GM19455 (cell line): ENCODE measurements around the gene GAN.

Experiments
- ATAC-seq: cut with Tn5 transposase; IDR thresholded peaks from one replicate; pipeline ENCODE4 v1.9.1; 2021; ENCODE audit not compliant: unreplicated experiment

Gene GAN

DNA sequence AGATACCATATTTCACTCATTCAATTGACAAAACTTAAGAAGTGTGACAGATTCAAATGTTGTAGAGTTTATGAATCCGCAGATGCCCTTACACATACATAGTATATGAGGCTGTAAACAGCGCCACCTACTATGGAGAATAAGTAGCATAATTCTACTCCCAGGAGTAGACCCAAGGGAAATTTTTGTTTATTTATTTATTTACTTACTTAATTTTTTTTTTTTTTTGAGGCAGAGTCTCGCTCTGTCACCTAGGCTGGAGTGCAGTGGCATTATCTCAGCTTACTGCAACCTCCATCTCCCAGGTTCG, 35.5 kb downstream of the GAN start:
- ATAC-seq, result no peak

DNA sequence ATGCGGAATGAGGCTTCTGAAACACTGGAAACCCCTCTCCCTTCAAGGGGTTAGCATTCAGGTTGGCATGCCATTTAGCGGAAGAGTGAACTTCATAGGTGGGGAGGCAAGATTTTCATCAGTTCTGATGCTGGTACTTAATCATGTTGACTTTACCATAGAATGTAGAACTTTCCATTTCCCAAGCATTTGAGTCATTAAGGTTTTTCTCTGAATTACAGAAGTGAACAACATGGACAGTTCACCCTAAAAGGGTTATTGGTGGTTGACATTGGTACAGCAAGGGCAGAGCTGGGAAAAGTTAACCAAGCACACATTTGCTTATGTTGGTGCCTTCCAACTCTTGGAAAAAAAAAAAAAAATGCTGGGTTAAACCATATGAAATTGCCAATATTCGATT, 39.1 kb downstream of the GAN start:
- no peak for ATAC-seq

- ATAC-seq, result no peak
These were observed 43.0 kb downstream of the GAN start for GRCh38 chr16:81357711-81358260.

DNA sequence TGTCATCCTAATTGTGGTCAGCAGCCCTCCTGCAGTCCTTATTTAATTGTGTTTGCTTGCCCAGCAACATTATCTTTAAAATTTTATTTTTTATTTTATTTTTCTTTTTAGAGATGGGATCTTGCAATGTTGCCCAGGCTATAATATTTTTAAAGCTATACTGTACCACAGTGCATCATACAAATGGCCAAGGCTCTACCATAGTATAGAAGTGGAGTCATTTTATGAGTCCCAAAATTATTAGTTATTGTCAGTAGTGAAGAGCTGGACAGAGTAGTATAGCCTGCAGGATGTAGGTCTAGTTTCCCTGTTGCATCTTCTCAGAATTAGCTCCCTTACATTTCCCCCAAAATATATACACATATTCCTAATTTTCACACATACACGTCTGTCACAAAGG, 44.1 kb downstream of the GAN start:
- ATAC-seq, result no peak

DNA sequence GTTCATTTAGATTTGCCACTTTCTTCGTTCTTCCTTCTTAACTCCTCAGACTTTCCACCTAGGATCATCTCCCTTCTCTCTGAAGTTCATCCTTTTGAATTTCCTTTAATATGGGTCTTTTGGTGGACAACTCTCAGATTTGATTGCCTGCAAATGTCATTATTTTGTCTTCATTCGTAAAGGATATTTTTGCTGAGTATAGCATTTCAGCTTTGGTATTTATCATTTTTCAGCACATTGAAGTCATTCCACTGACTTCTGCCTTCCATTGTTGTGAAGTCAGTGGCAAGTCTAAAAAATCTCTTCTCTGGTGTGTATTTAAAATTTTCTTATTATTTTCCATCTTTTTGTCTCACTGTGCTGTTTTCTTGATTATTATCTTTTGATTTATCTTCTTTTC, 45.4 kb downstream of the GAN start:
- no peak for ATAC-seq

DNA sequence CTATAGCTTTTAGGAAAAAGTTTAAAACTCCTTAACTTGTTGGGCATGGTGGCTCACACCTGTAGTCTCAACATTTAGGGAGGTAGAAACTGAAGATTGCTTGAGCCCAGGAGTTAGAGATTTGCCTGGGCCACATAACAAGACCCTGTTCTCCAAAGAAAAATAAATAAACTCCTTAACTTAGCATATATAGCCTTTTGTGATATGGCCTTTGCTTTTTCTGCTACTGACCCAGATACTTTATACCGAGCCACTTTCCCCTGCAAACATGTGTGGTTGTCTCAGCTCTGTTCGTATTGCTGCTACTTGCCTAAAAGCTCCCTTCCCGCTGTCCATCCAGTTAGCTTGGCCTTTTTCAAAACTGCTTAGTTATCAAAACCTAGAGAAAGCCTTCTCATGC, 51.0 kb downstream of the GAN start:
- no peak for ATAC-seq

DNA sequence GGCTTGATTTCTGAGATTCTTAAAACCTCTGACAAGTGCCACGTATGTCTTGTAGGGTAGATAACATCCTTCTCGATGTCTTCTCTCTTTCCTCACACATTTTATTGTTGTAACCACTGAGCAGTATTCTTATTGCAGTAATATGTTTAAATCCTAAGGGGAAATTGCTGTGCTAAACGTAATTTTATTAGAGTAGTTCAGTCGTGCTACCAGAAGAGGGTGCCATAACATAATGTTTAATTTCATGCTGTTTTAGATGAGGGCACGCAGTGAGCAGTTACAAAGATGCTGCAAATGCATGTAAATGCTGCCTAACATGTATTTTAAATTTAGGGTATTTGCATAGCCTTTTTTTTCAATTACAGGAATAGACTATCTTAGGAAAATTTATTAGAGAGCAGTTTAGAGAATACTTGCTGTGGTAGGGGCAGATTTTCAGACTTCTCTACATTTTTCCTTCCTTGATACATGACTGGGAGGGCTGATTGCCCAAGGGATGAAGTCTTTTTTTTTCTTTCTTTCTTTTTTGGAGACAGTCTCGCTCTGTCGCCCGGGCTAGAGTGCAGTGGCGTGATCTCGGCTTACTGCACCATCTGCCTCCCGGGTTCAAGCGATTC, 51.7 kb downstream of the GAN start:
- ATAC-seq, result no peak

- ATAC-seq, result no peak
These were observed 53.1 kb downstream of the GAN start for GRCh38 chr16:81367821-81368220.

DNA sequence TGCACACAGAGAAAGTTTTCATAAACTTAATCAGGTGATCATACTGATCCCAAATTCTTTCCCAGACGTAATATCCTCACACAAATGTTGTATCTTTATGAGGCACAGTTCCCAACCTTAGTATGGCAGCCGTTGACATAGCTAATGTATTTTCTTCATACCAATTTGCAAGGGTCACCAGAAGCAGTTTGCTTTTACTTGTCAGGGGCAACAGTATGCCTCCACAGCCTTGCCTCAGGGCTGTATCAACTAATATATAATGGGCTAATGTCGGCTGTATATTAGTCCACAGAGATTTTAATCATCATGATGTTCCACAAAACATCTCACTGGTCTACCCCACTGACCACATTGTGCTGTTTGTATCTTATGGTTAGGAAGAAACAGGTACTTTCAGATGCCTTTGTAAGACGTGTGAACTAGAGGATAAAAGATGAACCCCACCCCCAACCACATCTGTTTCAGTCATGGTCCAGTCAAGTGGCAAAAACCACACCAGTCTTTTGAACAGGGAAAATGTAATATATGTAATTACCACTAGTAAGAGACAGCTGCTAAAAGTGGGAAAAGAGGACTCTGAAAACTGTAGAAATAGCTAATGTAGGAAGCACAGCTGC, 55.2 kb downstream of the GAN start:
- no peak for ATAC-seq

DNA sequence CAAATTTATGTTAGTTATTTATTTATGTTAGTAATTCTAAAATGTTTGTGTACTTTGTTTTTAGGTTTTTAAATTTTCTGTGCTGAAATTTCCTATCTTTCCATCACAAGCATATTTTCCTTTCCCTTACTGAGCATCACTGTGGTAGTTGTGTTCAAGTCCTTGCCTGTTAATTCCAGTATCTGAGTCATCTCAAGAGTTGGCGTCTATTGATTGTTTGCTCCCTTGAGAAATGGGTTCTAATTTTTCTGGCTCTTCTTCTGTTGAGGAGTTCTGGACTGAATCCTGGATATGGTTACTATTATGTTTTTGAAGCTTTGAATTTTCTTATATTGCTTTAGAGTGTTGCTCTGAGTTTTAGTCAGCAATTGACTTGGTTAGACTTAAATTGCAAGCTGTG, 56.3 kb downstream of the GAN start:
- no peak for ATAC-seq

- ATAC-seq, result no peak
These were observed 59.8 kb downstream of the GAN start for GRCh38 chr16:81374550-81374949.

DNA sequence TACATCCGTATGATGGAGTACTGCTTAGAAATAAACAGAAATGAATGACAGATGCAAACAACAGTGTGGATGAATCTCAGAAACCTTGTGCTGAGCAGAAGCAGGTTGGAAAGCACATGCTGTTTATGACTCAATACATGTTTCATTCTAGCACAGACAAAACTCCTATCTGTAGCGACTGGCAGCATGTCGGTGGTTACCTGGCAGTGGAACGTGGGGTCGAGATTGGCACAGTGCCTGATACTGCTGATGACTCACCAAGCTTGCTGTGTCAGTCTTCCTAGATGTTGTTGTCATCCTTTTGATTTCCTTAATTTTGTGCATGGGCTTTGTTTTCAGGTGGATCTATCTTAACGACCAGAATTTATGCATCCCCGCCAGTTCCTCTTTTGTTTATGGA, 62.1 kb downstream of the GAN start:
- ATAC-seq, result no peak

GRCh38 chr16:81378049-81378448, 63.3 kb downstream of the GAN start:
- no peak for ATAC-seq

GRCh38 chr16:81380932-81381331, 66.2 kb downstream of the GAN start:
- ATAC-seq, result no peak

- ATAC-seq, result no peak
These were observed 69.2 kb downstream of the GAN start for GRCh38 chr16:81384006-81384405.

DNA sequence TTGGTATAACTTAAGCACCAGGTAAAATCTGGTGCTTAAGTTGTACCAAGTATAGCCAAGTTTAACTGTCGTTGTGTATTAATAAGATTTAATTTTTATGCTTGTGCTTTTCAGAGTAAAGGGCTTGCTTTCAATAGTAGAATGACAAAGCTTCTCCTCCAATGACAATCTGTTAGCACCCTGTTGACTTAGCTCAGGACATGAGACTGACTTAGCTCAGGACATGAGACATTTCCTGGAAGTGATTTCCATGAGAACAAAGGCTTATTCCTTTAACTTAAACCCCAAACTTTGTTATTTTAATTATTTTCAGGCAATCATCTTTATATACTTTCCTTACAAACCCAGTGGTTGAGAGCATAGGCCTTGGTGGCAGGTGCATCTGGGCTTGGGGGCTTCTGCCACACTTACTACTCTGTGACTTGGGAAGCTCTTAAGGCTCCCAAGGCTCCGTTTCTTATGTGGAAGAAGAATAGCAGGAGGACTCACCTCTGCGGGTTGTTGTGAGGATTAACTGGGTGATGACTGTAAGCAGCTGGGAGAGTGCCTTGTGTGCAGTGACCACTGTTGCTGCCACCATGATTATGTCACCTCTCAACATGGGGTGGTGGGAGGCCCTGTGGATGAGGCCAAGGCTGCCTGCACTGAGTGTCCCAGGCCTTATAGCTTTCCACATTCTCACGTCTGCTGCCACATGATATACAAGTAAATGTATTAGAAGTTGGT, 70.4 kb downstream of the GAN start:
- ATAC-seq, result no peak

GRCh38 chr16:81388357-81388756, 73.6 kb downstream of the GAN start:
- no peak for ATAC-seq

- ATAC-seq, result no peak
These were observed 76.1 kb downstream of the GAN start for GRCh38 chr16:81390840-81391239.

DNA sequence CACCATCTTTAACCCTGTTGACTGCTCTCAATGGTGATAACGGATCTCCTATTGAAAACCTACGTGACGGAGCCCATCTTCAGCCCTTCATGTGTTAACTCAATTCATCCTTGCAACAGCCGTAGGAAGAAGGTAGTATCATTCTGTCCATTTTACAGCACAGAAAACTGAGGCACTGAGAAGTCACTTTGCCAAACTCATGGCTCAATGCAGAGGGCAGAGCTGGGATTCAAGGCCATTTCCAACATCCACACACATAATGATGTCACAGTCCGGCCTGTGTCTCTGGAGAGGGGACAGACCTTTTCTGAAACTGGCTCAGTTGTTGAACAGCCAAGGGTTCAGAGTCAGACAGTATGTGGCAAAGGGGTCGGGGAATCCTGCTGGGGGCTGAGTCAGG, 77.2 kb downstream of the GAN start:
- no peak for ATAC-seq

GRCh38 chr16:81394416-81394815, 79.7 kb downstream of the GAN start:
- ATAC-seq, result no peak

- no peak for ATAC-seq
These were observed 80.3 kb downstream of the GAN start for GRCh38 chr16:81394966-81395655.
